ENCODE data around the gene PADI6.

GRCh38 chr1:17338706-17339493, 33.1 kb upstream of the PADI6 start:
- TF ChIP-seq RB1 (IDR thresholded peaks at IDR 0.05; ENCODE audit: low read depth) (no peak), CTCF (IDR thresholded peaks at IDR 0.05 in 2 of 3, conservative IDR thresholded peaks at IDR 0.05 in 1 of 3; ENCODE audit: insufficient read depth in 2 of 3, low read depth in 1 of 3, low read length in 3 of 3) (peak; percentile 46 to 60 (median 59)), ZNF449 (CRISPR knock-in tag; IDR thresholded peaks at IDR 0.05) (no peak), ZNF589 (CRISPR knock-in tag; IDR thresholded peaks at IDR 0.05; ENCODE audit: low read depth) (no peak), PHF8 (IDR thresholded peaks at IDR 0.05; ENCODE audit: borderline replicate concordance, low read length) (no peak), SMC3 (conservative IDR thresholded peaks at IDR 0.05; ENCODE audit: insufficient read depth, low read depth, low read length) (no peak), KLF13 (tag; IDR thresholded peaks at IDR 0.05; ENCODE audit: borderline replicate concordance, low read depth) (no peak), RAD21 (CRISPR knock-in tag; conservative IDR thresholded peaks at IDR 0.05 in 1 of 2, IDR thresholded peaks at IDR 0.05 in 1 of 2) (0 out of 4 replicates have a peak, but pooled peaks of 1 of the 2 experiments have one; percentile 25), JUN (IDR thresholded peaks at IDR 0.05; ENCODE audit: borderline replicate concordance, low read depth, low read length) (no peak), JUN (CRISPR knock-in tag; IDR thresholded peaks at IDR 0.05; ENCODE audit: borderline replicate concordance) (no peak), SIN3A (IDR thresholded peaks at IDR 0.05; ENCODE audit: borderline replicate concordance in 2 of 2, control insufficient read depth in 1 of 2, low read depth in 2 of 2, low read length in 2 of 2) (no peak), POLR2A (conservative IDR thresholded peaks at IDR 0.05) (no peak), GABPB1 (CRISPR knock-in tag; IDR thresholded peaks at IDR 0.05) (no peak)
